ENCODE data around the gene NUTM2G.
"Not testable (repeated sequence)": the region's sequence is repeated elsewhere in the genome, so short reads cannot be mapped to it uniquely, and the experiment has no call there.

DNA sequence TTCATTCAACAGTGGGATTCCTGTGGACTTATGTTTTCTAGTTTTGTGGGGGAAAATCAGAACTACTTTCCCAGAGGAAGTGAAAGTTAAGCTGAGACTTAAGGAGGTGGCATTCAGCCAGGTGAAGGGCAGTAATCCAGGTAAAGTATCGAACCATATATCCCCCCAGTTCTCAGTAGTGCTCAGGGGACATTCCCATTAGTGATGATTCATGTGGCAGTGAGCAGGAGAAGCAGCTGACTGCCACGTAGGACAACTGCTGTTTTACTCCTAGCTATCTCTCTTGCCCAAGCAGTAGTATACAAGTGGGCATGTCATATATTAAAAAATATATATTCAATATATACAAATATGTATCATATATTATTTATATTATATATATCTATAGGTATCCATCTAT is 13.1 kb upstream of the NUTM2G start:
- TF ChIP-seq TAF1 (IDR thresholded peaks at IDR 0.05; ENCODE audit: low read depth, low read length); POLR2AphosphoS5 (IDR thresholded peaks at IDR 0.05; ENCODE audit: low read depth, low read length); POLR2A (IDR thresholded peaks at IDR 0.05; ENCODE audit: low read depth, low read length); PAX5 (IDR thresholded peaks at IDR 0.05; ENCODE audit: insufficient read depth, low read length, severe bottlenecking); SPI1 (IDR thresholded peaks at IDR 0.05; ENCODE audit: low read depth, low read length); POU2F2 (IDR thresholded peaks at IDR 0.05; ENCODE audit: low read depth, low read length): not testable (repeated sequence)

Measured in GM12891 (cell line).